EL (cell line): ENCODE data around the gene CP.

Experiments used
- DNase-seq: peaks from one replicate; pipeline ENCODE4 v3.0.0-alpha.2; 2016

Gene CP

GRCh38 chr3:149180057-149180573, 41.5 kb downstream of the CP start:
- peak; percentile 100 for DNase-seq

- DNase-seq: peak; percentile 83
Measured at GRCh38 chr3:149179220-149179619, 42.4 kb downstream of the CP start.

GRCh38 chr3:149177122-149177521, 44.5 kb downstream of the CP start:
- DNase-seq: no peak

GRCh38 chr3:149174901-149175300, 46.7 kb downstream of the CP start:
- DNase-seq: peak; percentile 7

- no peak for DNase-seq
Measured at GRCh38 chr3:149170672-149171071, 51.0 kb downstream of the CP start.

GRCh38 chr3:149167898-149168297, 53.7 kb downstream of the CP start:
- DNase-seq: no peak

- DNase-seq: no peak
Measured at GRCh38 chr3:149163066-149163465, 58.6 kb downstream of the CP start.

GRCh38 chr3:149162007-149162406, 59.6 kb downstream of the CP start:
- no peak for DNase-seq

- DNase-seq: no peak
Measured at GRCh38 chr3:149160754-149161300, 60.8 kb downstream of the CP start.

GRCh38 chr3:149153402-149153801, 68.2 kb downstream of the CP start:
- DNase-seq: peak; percentile 47

GRCh38 chr3:149152420-149152819, 69.2 kb downstream of the CP start:
- DNase-seq: peak; percentile 21

- DNase-seq: peak; percentile 60
Measured at GRCh38 chr3:149151843-149152242, 69.8 kb downstream of the CP start.

GRCh38 chr3:149150436-149150835, 71.2 kb downstream of the CP start:
- no peak for DNase-seq

- no peak for DNase-seq
Measured at GRCh38 chr3:149145974-149146373, 75.7 kb downstream of the CP start.

- no peak for DNase-seq
Measured at GRCh38 chr3:149145356-149145755, 76.3 kb downstream of the CP start.

- DNase-seq: no peak
Measured at GRCh38 chr3:149142682-149143081, 78.9 kb downstream of the CP start.

- peak; percentile 71 for DNase-seq
Measured at GRCh38 chr3:149134575-149134974, 87.1 kb downstream of the CP start.

GRCh38 chr3:149131589-149131988, 90.0 kb downstream of the CP start:
- no peak for DNase-seq

GRCh38 chr3:149129326-149130205, 92.1 kb downstream of the CP start, which contains the start of gene HPS3:
Gene HPS3 (plus strand): TSS chr3:149129638. CDS start chr3:149129724, 86 bp downstream.
- peak; percentile 92 for DNase-seq

- DNase-seq: no peak
Measured at GRCh38 chr3:149128821-149129220, 92.8 kb downstream of the CP start.

GRCh38 chr3:149122721-149123578, 98.7 kb downstream of the CP start:
- peak; percentile 14 for DNase-seq
